HEK293T (cell line): ENCODE measurements around the gene ZNF511.

Experiments
- CTBP1 ChIP-seq: fragments of 450-650 bp; IDR thresholded peaks from 2 replicates; pipeline ENCODE4 v1.6.1; 2016; ENCODE audit warnings: borderline replicate concordance
- FOXA1 ChIP-seq: fragments of 450-650 bp; IDR thresholded peaks from 2 replicates; pipeline ENCODE4 v1.6.1; 2016; ENCODE audit warnings: mild to moderate bottlenecking
- FOXM1 ChIP-seq: fragments of 450-650 bp; IDR thresholded peaks from 2 replicates; pipeline ENCODE4 v1.6.1; 2017; ENCODE audit warnings: mild to moderate bottlenecking, borderline replicate concordance
- HDGF ChIP-seq: fragments of 450-650 bp; IDR thresholded peaks from 2 replicates; pipeline ENCODE4 v1.6.1; 2017; ENCODE audit warnings: antibody characterized with exemption, borderline replicate concordance
- L3MBTL2 ChIP-seq: fragments of 450-650 bp; conservative IDR thresholded peaks from 2 replicates; pipeline ENCODE4 v1.6.1; 2016; ENCODE audit warnings: mild to moderate bottlenecking
- NFRKB ChIP-seq: fragments of 450-650 bp; IDR thresholded peaks from 2 replicates; pipeline ENCODE4 v1.6.1; 2016; ENCODE audit warnings: mild to moderate bottlenecking, moderate library complexity
- SP1 ChIP-seq: fragments of 450-650 bp; IDR thresholded peaks from 2 replicates; pipeline ENCODE4 v1.6.1; 2017
- TARDBP ChIP-seq: fragments of 450-650 bp; IDR thresholded peaks from 2 replicates; pipeline ENCODE4 v1.6.1; 2016
- TF ChIP-seq, protein P1 (sequence below): fragments of 450-650 bp; IDR thresholded peaks from 2 replicates; pipeline ENCODE4 v1.6.1; 2016

DNA sequence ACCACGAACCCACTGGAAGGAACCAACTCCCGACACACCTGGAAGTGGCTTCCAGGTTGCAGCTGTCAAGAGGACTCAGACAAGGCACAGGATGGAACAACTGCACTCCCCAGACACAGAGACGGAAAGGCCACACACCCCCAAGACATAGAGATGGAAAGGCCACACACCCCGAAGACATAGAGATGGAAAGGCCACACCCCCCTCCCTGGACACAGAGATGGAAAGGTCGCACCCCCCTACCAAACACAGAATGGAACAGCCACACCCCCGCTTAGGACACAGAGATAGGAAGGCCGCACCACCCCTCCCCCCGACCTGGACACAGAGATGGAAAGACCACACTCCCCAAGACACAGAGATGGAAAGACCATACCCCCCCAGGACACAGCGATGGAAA lies 7.6 kb downstream of the ZNF511 start:
- no peak for TF ChIP-seq FOXM1
- no peak for TF ChIP-seq L3MBTL2
- no peak for TF ChIP-seq SP1
- TF ChIP-seq NFRKB: no peak
- TF ChIP-seq TARDBP: no peak
- no peak for TF ChIP-seq HDGF
- TF ChIP-seq, protein P1, sequence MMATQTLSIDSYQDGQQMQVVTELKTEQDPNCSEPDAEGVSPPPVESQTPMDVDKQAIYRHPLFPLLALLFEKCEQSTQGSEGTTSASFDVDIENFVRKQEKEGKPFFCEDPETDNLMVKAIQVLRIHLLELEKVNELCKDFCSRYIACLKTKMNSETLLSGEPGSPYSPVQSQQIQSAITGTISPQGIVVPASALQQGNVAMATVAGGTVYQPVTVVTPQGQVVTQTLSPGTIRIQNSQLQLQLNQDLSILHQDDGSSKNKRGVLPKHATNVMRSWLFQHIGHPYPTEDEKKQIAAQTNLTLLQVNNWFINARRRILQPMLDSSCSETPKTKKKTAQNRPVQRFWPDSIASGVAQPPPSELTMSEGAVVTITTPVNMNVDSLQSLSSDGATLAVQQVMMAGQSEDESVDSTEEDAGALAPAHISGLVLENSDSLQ: no peak
- TF ChIP-seq FOXA1: no peak
- no peak for TF ChIP-seq CTBP1
